HG02571 (cell line): ENCODE measurements around the gene ACOT7.
A peak's percentile ranks its signal among the peaks of the same experiment; 100 is the strongest.
"Not testable (repeated sequence)": the region's sequence is repeated elsewhere in the genome, so short reads cannot be mapped to it uniquely, and the experiment has no call there.

Experiments
- ATAC-seq: cut with Tn5 transposase; IDR thresholded peaks from one replicate; pipeline ENCODE4 v1.9.1; 2021; ENCODE audit warnings: mild to moderate bottlenecking, moderate library complexity; ENCODE audit not compliant: unreplicated experiment

Gene ACOT7

GRCh38 chr1:6365047-6365446 is 28.5 kb downstream of the ACOT7 start:
- no peak for ATAC-seq

GRCh38 chr1:6363085-6363884 is 30.3 kb downstream of the ACOT7 start:
- ATAC-seq, result not testable (repeated sequence)

- no peak for ATAC-seq
These were observed 32.3 kb downstream of the ACOT7 start for GRCh38 chr1:6361124-6361775.

GRCh38 chr1:6360517-6361070 is 33.0 kb downstream of the ACOT7 start:
- ATAC-seq, result no peak

GRCh38 chr1:6360117-6360496 is 33.5 kb downstream of the ACOT7 start:
- ATAC-seq, result peak; percentile 18

- peak; percentile 51 for ATAC-seq
These were observed 34.1 kb downstream of the ACOT7 start for GRCh38 chr1:6359216-6360116.

GRCh38 chr1:6358757-6359201 is 34.8 kb downstream of the ACOT7 start:
- ATAC-seq, result no peak

GRCh38 chr1:6358144-6358624 is 35.4 kb downstream of the ACOT7 start:
- no peak for ATAC-seq

GRCh38 chr1:6357243-6357936 is 36.2 kb downstream of the ACOT7 start:
- no peak for ATAC-seq

- ATAC-seq, result no peak
These were observed 37.9 kb downstream of the ACOT7 start for GRCh38 chr1:6355621-6356020.

GRCh38 chr1:6354659-6355317 is 38.8 kb downstream of the ACOT7 start:
- ATAC-seq, result no peak

GRCh38 chr1:6353955-6354658 is 39.5 kb downstream of the ACOT7 start:
- no peak for ATAC-seq

- ATAC-seq, result no peak
These were observed 40.0 kb downstream of the ACOT7 start for GRCh38 chr1:6353619-6353954.

GRCh38 chr1:6352138-6352563 is 41.4 kb downstream of the ACOT7 start:
- ATAC-seq, result no peak

- no peak for ATAC-seq
These were observed 42.0 kb downstream of the ACOT7 start for GRCh38 chr1:6351480-6352137.

- ATAC-seq, result no peak
These were observed 43.0 kb downstream of the ACOT7 start for GRCh38 chr1:6350416-6351088.

GRCh38 chr1:6349254-6349943 is 44.2 kb downstream of the ACOT7 start:
- ATAC-seq, result no peak
